ENCODE data around the gene CLRN1.

- TF ChIP-seq TAF1 (IDR thresholded peaks at IDR 0.05; ENCODE audit: borderline replicate concordance, insufficient read depth, low read length), result no peak
- TF ChIP-seq SIN3A (IDR thresholded peaks at IDR 0.05; ENCODE audit: borderline replicate concordance, insufficient read depth, low read length), result no peak
Measured at GRCh38 chr3:150878290-150878689, 94.2 kb downstream of the CLRN1 start.
